SK-N-MC (cell line): ENCODE results near the gene TGFB1I1.

ENCODE experiments used
- EZH2 ChIP-seq: fragments of 200-600 bp; sonication (generic); IDR thresholded peaks from one replicate; pipeline ENCODE4 v1.6.1; 2017; ENCODE audit warnings: antibody characterized with exemption
- FOXP2 ChIP-seq: optimal IDR thresholded peaks from 2 replicates; pipeline ENCODE3; 2011; ENCODE audit warnings: mild to moderate bottlenecking, moderate library complexity; ENCODE audit not compliant: insufficient read depth; ENCODE audit errors: extremely low read length, control extremely low read depth
- POLR2AphosphoS5 ChIP-seq: IDR thresholded peaks from 2 replicates; pipeline ENCODE4 v1.6.1; 2012; ENCODE audit warnings: mild to moderate bottlenecking, low read depth, low read length, borderline replicate concordance

- TF ChIP-seq EZH2 (no peak), POLR2AphosphoS5 (no peak), FOXP2 (no peak)
These were observed 804 bp downstream of the TGFB1I1 start for GRCh38 chr16:31472709-31473203.
